ENCODE measurements around the gene GOLGA8Q. TPM values are rescaled to one million over a fixed set of nuclear protein-coding genes. Genes with fewer than 3 reads are reported as not detected.
"Not testable (repeated sequence)": the region's sequence is repeated elsewhere in the genome, so short reads cannot be mapped to it uniquely, and the experiment has no call there.

The GOLGA8Q gene
- total RNA-seq, 2 experiments from 2014 or later = not detected

DNA sequence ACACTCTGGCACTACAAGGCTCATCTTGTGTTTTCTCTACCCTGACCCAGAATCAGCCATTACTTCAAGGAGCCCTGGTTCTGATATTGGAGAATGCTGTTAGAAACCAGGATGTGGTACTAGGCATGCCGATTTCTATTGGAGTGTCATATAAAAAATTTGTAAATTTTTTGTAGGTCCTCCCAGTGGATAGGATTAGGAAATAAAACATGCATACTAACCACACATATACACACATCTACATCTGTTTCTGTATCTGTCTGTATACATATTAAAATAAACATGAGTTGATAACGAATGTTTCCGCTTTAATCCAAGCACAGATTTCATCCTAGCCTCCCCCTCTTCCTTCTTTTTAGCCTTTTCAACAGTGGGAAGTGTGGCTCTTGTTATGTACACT lies 22.8 kb upstream of the GOLGA8Q start:
- H3K36me3 ChIP-seq (ENCODE audit: insufficient read depth, low read length); H2AFZ ChIP-seq (ENCODE audit: low read length); H3K9me3 ChIP-seq (ENCODE audit: low read length); DNase-seq (ENCODE audit: low spot score); intact Hi-C loops (cut with micrococcal nuclease; ENCODE audit: unreplicated experiment); H3K27ac ChIP-seq (ENCODE audit: low read depth, low read length, poor library complexity, severe bottlenecking); H3K4me1 ChIP-seq (ENCODE audit: insufficient read depth, low read length, poor library complexity, severe bottlenecking); H3K4me3 ChIP-seq (ENCODE audit: low read depth, low read length, poor library complexity, severe bottlenecking); CTCF ChIA-PET (ENCODE audit: unreplicated experiment); H3K9me2 ChIP-seq (ENCODE audit: insufficient read depth, low read length); POLR2A ChIA-PET; H3K79me2 ChIP-seq (ENCODE audit: insufficient read depth, low read depth, low read length); H4K20me1 ChIP-seq (ENCODE audit: insufficient read depth, low read length); H3K4me2 ChIP-seq (ENCODE audit: low read length); BruUV-seq (replicated peaks): not testable (repeated sequence)

DNA sequence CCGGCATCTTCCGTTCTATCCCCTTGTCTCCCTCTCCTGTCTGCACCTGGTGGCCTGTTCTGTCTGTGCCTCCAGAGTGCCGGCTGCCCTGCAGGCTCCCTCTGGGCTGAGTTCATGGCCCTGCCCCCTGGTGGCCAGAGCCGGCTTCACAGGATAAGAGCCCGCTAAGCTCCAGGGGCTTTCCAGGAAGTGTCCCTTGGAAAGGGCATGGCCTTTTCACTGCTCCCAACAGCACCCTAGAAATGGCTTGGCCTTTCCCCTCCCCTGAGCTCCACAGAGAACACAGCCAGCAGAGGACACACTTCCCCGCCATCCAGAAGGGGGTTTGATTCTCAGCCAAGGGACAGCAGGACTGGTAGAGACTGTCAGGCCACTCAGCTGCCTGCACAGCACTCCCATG lies 15.1 kb downstream of the GOLGA8Q start:
- H3K4me2 ChIP-seq (ENCODE audit: low read length); BruUV-seq (replicated peaks); H3K4me1 ChIP-seq (ENCODE audit: insufficient read depth, low read length, poor library complexity, severe bottlenecking); H3K9me3 ChIP-seq (ENCODE audit: low read length); H3K27ac ChIP-seq (ENCODE audit: low read depth, low read length, poor library complexity, severe bottlenecking); H3K36me3 ChIP-seq (ENCODE audit: insufficient read depth, low read length); intact Hi-C loops (cut with micrococcal nuclease; ENCODE audit: unreplicated experiment); POLR2A ChIA-PET; CTCF ChIA-PET (ENCODE audit: unreplicated experiment); H4K20me1 ChIP-seq (ENCODE audit: insufficient read depth, low read length); DNase-seq (ENCODE audit: low spot score); H3K79me2 ChIP-seq (ENCODE audit: insufficient read depth, low read depth, low read length); H2AFZ ChIP-seq (ENCODE audit: low read length); H3K9me2 ChIP-seq (ENCODE audit: insufficient read depth, low read length); H3K4me3 ChIP-seq (ENCODE audit: low read depth, low read length, poor library complexity, severe bottlenecking): not testable (repeated sequence)

GRCh38 chr15:30573012-30573491 lies 21.2 kb downstream of the GOLGA8Q start:
- H2AFZ ChIP-seq (ENCODE audit: low read length); H3K79me2 ChIP-seq (ENCODE audit: insufficient read depth, low read depth, low read length); BruUV-seq (replicated peaks); H3K4me2 ChIP-seq (ENCODE audit: low read length); H3K9me3 ChIP-seq (ENCODE audit: low read length); H3K27ac ChIP-seq (ENCODE audit: low read depth, low read length, poor library complexity, severe bottlenecking); H3K4me1 ChIP-seq (ENCODE audit: insufficient read depth, low read length, poor library complexity, severe bottlenecking); H4K20me1 ChIP-seq (ENCODE audit: insufficient read depth, low read length); POLR2A ChIA-PET; H3K36me3 ChIP-seq (ENCODE audit: insufficient read depth, low read length); DNase-seq (ENCODE audit: low spot score); intact Hi-C loops (cut with micrococcal nuclease; ENCODE audit: unreplicated experiment); CTCF ChIA-PET (ENCODE audit: unreplicated experiment); H3K9me2 ChIP-seq (ENCODE audit: insufficient read depth, low read length): not testable (repeated sequence)
- H3K4me3 ChIP-seq (ENCODE audit: low read depth, low read length, poor library complexity, severe bottlenecking) = peak overlapping the region; percentile 36

DNA sequence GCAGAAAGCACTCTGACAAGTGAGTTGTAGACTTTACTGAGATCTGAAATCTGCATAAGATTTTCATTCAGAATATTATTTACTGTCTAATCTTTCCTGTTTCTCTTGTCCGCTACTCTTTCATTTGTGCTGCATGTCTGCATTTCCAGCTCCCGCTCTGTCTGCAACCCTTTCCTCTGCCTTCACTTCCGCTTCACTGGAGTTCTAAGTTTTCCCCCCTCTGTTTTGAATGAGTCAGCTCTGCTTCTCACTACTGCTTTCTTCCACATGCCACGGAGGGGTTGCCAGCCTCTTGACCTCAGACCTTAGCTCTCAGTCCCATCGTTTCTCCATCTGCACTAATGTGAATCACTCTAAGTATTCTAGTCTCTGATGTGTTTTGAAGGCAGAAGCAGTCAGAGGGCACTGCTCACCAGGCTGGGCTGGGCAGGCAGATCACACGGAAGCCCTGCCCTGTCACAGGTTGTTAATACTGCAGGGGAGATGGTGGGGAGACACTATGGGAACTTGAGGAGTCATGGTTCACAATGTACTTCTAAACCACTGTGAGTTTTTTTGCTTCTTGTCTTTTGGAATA lies 27.6 kb downstream of the GOLGA8Q start:
- BruUV-seq (replicated peaks); CTCF ChIA-PET (ENCODE audit: unreplicated experiment); H3K79me2 ChIP-seq (ENCODE audit: insufficient read depth, low read depth, low read length); H3K36me3 ChIP-seq (ENCODE audit: insufficient read depth, low read length); H4K20me1 ChIP-seq (ENCODE audit: insufficient read depth, low read length); H3K9me3 ChIP-seq (ENCODE audit: low read length); H3K4me3 ChIP-seq (ENCODE audit: low read depth, low read length, poor library complexity, severe bottlenecking); H3K4me2 ChIP-seq (ENCODE audit: low read length); POLR2A ChIA-PET; H3K4me1 ChIP-seq (ENCODE audit: insufficient read depth, low read length, poor library complexity, severe bottlenecking); H3K9me2 ChIP-seq (ENCODE audit: insufficient read depth, low read length); H3K27ac ChIP-seq (ENCODE audit: low read depth, low read length, poor library complexity, severe bottlenecking); DNase-seq (ENCODE audit: low spot score); H2AFZ ChIP-seq (ENCODE audit: low read length); intact Hi-C loops (cut with micrococcal nuclease; ENCODE audit: unreplicated experiment): not testable (repeated sequence)

DNA sequence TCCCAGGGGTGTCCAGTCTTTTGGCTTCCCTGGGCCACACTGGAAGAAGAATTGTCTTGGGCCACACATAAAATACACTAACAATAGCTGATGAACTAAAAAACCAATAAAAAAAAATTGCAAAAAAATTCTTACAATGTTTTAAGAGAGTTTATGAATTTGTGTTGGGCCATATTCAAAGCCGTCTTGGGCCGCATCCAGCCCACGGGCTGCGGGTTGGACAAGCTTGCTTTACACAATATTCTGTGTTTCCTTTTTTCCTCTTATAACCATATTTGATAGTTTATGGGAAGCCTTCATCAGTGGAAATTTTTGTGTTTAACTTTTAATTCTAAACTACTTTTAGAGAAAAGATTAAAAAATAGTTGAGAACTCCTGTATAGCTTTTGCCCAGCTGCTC lies 28.9 kb downstream of the GOLGA8Q start:
- CTCF ChIA-PET (ENCODE audit: unreplicated experiment); H3K9me2 ChIP-seq (ENCODE audit: insufficient read depth, low read length); H3K4me1 ChIP-seq (ENCODE audit: insufficient read depth, low read length, poor library complexity, severe bottlenecking): not testable (repeated sequence)

GRCh38 chr15:30598953-30599352 lies 47.1 kb downstream of the GOLGA8Q start:
- H3K4me1 ChIP-seq (ENCODE audit: insufficient read depth, low read length, poor library complexity, severe bottlenecking); intact Hi-C loops (cut with micrococcal nuclease; ENCODE audit: unreplicated experiment); DNase-seq (ENCODE audit: low spot score); H2AFZ ChIP-seq (ENCODE audit: low read length); H3K79me2 ChIP-seq (ENCODE audit: insufficient read depth, low read depth, low read length); POLR2A ChIA-PET; BruUV-seq (replicated peaks); H4K20me1 ChIP-seq (ENCODE audit: insufficient read depth, low read length); H3K27ac ChIP-seq (ENCODE audit: low read depth, low read length, poor library complexity, severe bottlenecking); CTCF ChIA-PET (ENCODE audit: unreplicated experiment); H3K4me2 ChIP-seq (ENCODE audit: low read length); H3K4me3 ChIP-seq (ENCODE audit: low read depth, low read length, poor library complexity, severe bottlenecking); H3K36me3 ChIP-seq (ENCODE audit: insufficient read depth, low read length); H3K9me2 ChIP-seq (ENCODE audit: insufficient read depth, low read length); H3K9me3 ChIP-seq (ENCODE audit: low read length): not testable (repeated sequence)

More for the DNA sequence above, 28.9 kb downstream of the GOLGA8Q start:
- H3K4me3 ChIP-seq (ENCODE audit: low read depth, low read length, poor library complexity, severe bottlenecking); BruUV-seq (replicated peaks); H3K79me2 ChIP-seq (ENCODE audit: insufficient read depth, low read depth, low read length); POLR2A ChIA-PET; H3K9me3 ChIP-seq (ENCODE audit: low read length); H3K27ac ChIP-seq (ENCODE audit: low read depth, low read length, poor library complexity, severe bottlenecking); H4K20me1 ChIP-seq (ENCODE audit: insufficient read depth, low read length); H3K36me3 ChIP-seq (ENCODE audit: insufficient read depth, low read length); intact Hi-C loops (cut with micrococcal nuclease; ENCODE audit: unreplicated experiment); H2AFZ ChIP-seq (ENCODE audit: low read length); DNase-seq (ENCODE audit: low spot score); H3K4me2 ChIP-seq (ENCODE audit: low read length): not testable (repeated sequence)

GRCh38 chr15:30603796-30604195 lies 51.9 kb downstream of the GOLGA8Q start, which contains the start of gene GOLGA8H:
Gene GOLGA8H, plus strand, starts transcription at chr15:30604028. Its CDS starts 98 bp downstream, at chr15:30604126.
- H3K79me2 ChIP-seq (ENCODE audit: insufficient read depth, low read depth, low read length); H3K4me3 ChIP-seq (ENCODE audit: low read depth, low read length, poor library complexity, severe bottlenecking); H2AFZ ChIP-seq (ENCODE audit: low read length); H3K9me3 ChIP-seq (ENCODE audit: low read length); H3K4me1 ChIP-seq (ENCODE audit: insufficient read depth, low read length, poor library complexity, severe bottlenecking); DNase-seq (ENCODE audit: low spot score); H3K36me3 ChIP-seq (ENCODE audit: insufficient read depth, low read length); H3K4me2 ChIP-seq (ENCODE audit: low read length); POLR2A ChIA-PET; CTCF ChIA-PET (ENCODE audit: unreplicated experiment); H3K27ac ChIP-seq (ENCODE audit: low read depth, low read length, poor library complexity, severe bottlenecking); H4K20me1 ChIP-seq (ENCODE audit: insufficient read depth, low read length); H3K9me2 ChIP-seq (ENCODE audit: insufficient read depth, low read length); intact Hi-C loops (cut with micrococcal nuclease; ENCODE audit: unreplicated experiment); BruUV-seq (replicated peaks): not testable (repeated sequence)
